HepG2 (cell line): ENCODE data around the gene CCL27. TPM values are rescaled to one million over a fixed set of nuclear protein-coding genes. Genes with fewer than 3 reads are reported as not detected.

Source experiments
- ATAC-seq: fragments of 200-7000 bp; cut with Tn5 transposase; 3 replicates; pipeline ENCODE4 v1.9.1; 2020; ENCODE audit warnings: mild to moderate bottlenecking, moderate library complexity
- BruUV-seq: library from RNA; stranded (reverse); fragments of 400-500 nt; replicated peaks from 2 replicates; lab custom pipeline; 2021; lab: Mats Ljungman, UMichigan
- CTCF ChIA-PET: fragments of 300-600 bp; formaldehyde crosslinking; extraction: SDS; loops from one replicate; lab custom pipeline; 2021; ENCODE audit warnings: low total read pairs, inconsistent platforms, low intra/inter-chr PET ratio; lab: Yijun Ruan, JAX
- POLR2A ChIA-PET: fragments of 350-600 bp; sonication (Branson Sonifier 250); formaldehyde crosslinking; loops from one replicate; lab custom pipeline; 2020; ENCODE audit warnings: antibody characterized with exemption, inconsistent platforms; lab: Yijun Ruan, JAX
- DNase-seq: peaks from one replicate; pipeline ENCODE4 v3.0.0-alpha.2; 2015; ENCODE audit warnings: low spot score
- FAIRE-seq: peaks from 3 replicates; lab custom pipeline; 2011; peaks lifted over from hg19 to GRCh38; lab: Jason Lieb, UNC
- H2AFZ ChIP-seq: one replicate; pipeline ENCODE4 v1.6.1; 2011; ENCODE audit warnings: low read length, inconsistent platforms
- H3K27ac ChIP-seq: fragments of 300-600 bp; 3 replicates; pipeline ENCODE4 v1.8.0; 2011; ENCODE audit warnings: mixed run types, mild to moderate bottlenecking, mixed read lengths, low read length, inconsistent platforms; ENCODE audit not compliant: insufficient read depth; ENCODE audit errors: extremely low read length
- H3K27me3 ChIP-seq, 2 experiments: fragments of 200-600 bp in 1 of 2; 2 replicates in 1 of 2; 3 replicates in 1 of 2; pipeline versions ENCODE4 v1.6.0 to v1.8.0; 2011; ENCODE audit warnings: low read length in 2 of 2, mild to moderate bottlenecking in 2 of 2, moderate library complexity in 2 of 2, inconsistent platforms in 1 of 2; ENCODE audit not compliant: insufficient read depth in 2 of 2, control insufficient read depth in 1 of 2
- H3K36me3 ChIP-seq, 2 experiments: fragments of 200-600 bp in 1 of 2; replicated peaks in 1 of 2; 2 replicates in 1 of 2; 3 replicates in 1 of 2; pipeline versions ENCODE4 v1.5.1 to v1.8.0; 2011; ENCODE audit warnings: low read length in 2 of 2, inconsistent platforms in 1 of 2; ENCODE audit not compliant: insufficient read depth in 2 of 2, control insufficient read depth in 1 of 2
- H3K4me1 ChIP-seq: 2 replicates; pipeline ENCODE4 v1.5.1; 2012; ENCODE audit warnings: low read length, inconsistent platforms; ENCODE audit not compliant: insufficient read depth
- H3K4me2 ChIP-seq: 2 replicates; pipeline ENCODE4 v1.6.0; 2011; ENCODE audit warnings: low read depth, low read length, inconsistent platforms
- H3K4me3 ChIP-seq, 3 experiments: fragments of 200-600 bp in 1 of 3; sonication (generic), shearing (Covaris generic) in 1 of 3; replicated peaks in 1 of 3; 2 replicates each; pipeline ENCODE4 v1.5.1; 2011 to 2016; ENCODE audit warnings: low read length in 3 of 3, inconsistent platforms in 2 of 3, low read depth in 2 of 3, mild to moderate bottlenecking in 2 of 3, control low read depth in 1 of 3, mixed read lengths in 1 of 3; ENCODE audit not compliant: insufficient read depth in 1 of 3
- H3K79me2 ChIP-seq: one replicate; pipeline ENCODE4 v1.6.1; 2011; ENCODE audit warnings: low read length, inconsistent platforms; ENCODE audit not compliant: insufficient read depth
- H3K9ac ChIP-seq: 2 replicates; pipeline ENCODE4 v1.6.0; 2011; ENCODE audit warnings: mild to moderate bottlenecking, low read depth, low read length, inconsistent platforms; ENCODE audit not compliant: insufficient read depth
- H3K9me3 ChIP-seq: 2 replicates; pipeline ENCODE4 v1.5.1; 2012; ENCODE audit warnings: mild to moderate bottlenecking, low read length
- H4K20me1 ChIP-seq: 2 replicates; pipeline ENCODE4 v1.6.0; 2011; ENCODE audit warnings: inconsistent platforms, mild to moderate bottlenecking, low read length, moderate library complexity; ENCODE audit not compliant: insufficient read depth
- BORCS8-MEF2B ChIP-seq: sonication (generic); formaldehyde crosslinking; IDR thresholded peaks from 2 replicates; pipeline ENCODE4 v1.8.0; 2022; ENCODE audit warnings: mild to moderate bottlenecking, missing genetic modification reagents
- CENPX ChIP-seq: sonication (generic); formaldehyde crosslinking; IDR thresholded peaks from 2 replicates; pipeline ENCODE4 v1.9.0; 2021; ENCODE audit warnings: mild to moderate bottlenecking, missing genetic modification reagents, moderate library complexity
- FOXA3 ChIP-seq: IDR thresholded peaks from 2 replicates; pipeline ENCODE4 v1.6.1; 2016; ENCODE audit warnings: missing genetic modification reagents, missing compliant biosample characterization
- HDAC1 ChIP-seq: sonication (generic); formaldehyde crosslinking; IDR thresholded peaks from 2 replicates; pipeline ENCODE4 v1.5.1; 2020; ENCODE audit warnings: mild to moderate bottlenecking, missing genetic modification reagents
- KLF6 ChIP-seq: IDR thresholded peaks from 2 replicates; pipeline ENCODE4 v1.8.0; 2016; ENCODE audit warnings: missing biosample characterization, missing genetic modification reagents
- MATR3 ChIP-seq: sonication (generic); formaldehyde crosslinking; IDR thresholded peaks from 2 replicates; pipeline ENCODE4 v1.4.0; 2020; ENCODE audit warnings: missing genetic modification reagents
- MAZ ChIP-seq, 2 experiments: sonication (generic) in 1 of 2; formaldehyde crosslinking in 1 of 2; IDR thresholded peaks; 2 replicates each; pipeline versions ENCODE4 v1.5.0 to v1.6.1; 2012 to 2020; ENCODE audit warnings: low read depth in 2 of 2, mild to moderate bottlenecking in 2 of 2, borderline replicate concordance in 1 of 2, improper control_type of control experiment in 1 of 2, low read length in 1 of 2, missing genetic modification reagents in 1 of 2, moderate library complexity in 1 of 2
- MBD4 ChIP-seq: IDR thresholded peaks from 2 replicates; pipeline ENCODE4 v1.6.1; 2012; ENCODE audit warnings: low read length, inconsistent platforms, borderline replicate concordance
- REXO4 ChIP-seq: sonication (generic); formaldehyde crosslinking; IDR thresholded peaks from 2 replicates; pipeline ENCODE4 v1.8.0; 2022; ENCODE audit warnings: missing genetic modification reagents, mild to moderate bottlenecking, borderline replicate concordance
- ZMYM4 ChIP-seq: sonication (generic); formaldehyde crosslinking; IDR thresholded peaks from 2 replicates; pipeline ENCODE4 v1.8.1; 2023; ENCODE audit warnings: mild to moderate bottlenecking, missing genetic modification reagents
- ZNF205 ChIP-seq: IDR thresholded peaks from 2 replicates; pipeline ENCODE4 v1.6.1; 2018; ENCODE audit warnings: missing biosample characterization, missing genetic modification reagents
- ZNF563 ChIP-seq: sonication (generic); formaldehyde crosslinking; IDR thresholded peaks from 2 replicates; pipeline ENCODE4 v1.8.0; 2022; ENCODE audit warnings: mild to moderate bottlenecking, moderate library complexity, missing genetic modification reagents
- ZNF629 ChIP-seq: sonication (generic); formaldehyde crosslinking; conservative IDR thresholded peaks from 2 replicates; pipeline ENCODE4 v1.5.0; 2020; ENCODE audit warnings: missing genetic modification reagents
- ZNF678 ChIP-seq: sonication (generic); formaldehyde crosslinking; IDR thresholded peaks from 2 replicates; pipeline ENCODE4 v1.4.0; 2020; ENCODE audit warnings: mild to moderate bottlenecking, missing genetic modification reagents
- WGBS: methylation state at CpG from one replicate; pipeline ENCODE4 v1.1.6; 2017; ENCODE audit warnings: low lambda C conversion rate; 5-methylcytosine and 5-hydroxymethylcytosine counted together
- in situ Hi-C: cut with HindIII; loops from 2 replicates; pipeline ENCODE4 v1.10.0; 2017; ENCODE audit warnings: low pct_unique_long_range_greater_than_20kb; ENCODE audit not compliant: extremely low pct_ligation_motif_present
- intact Hi-C: fragments of 100-400 bp; cut with micrococcal nuclease; formaldehyde crosslinking; loops from one replicate; pipeline ENCODE4 v1.10.0; 2022; ENCODE audit not compliant: unreplicated experiment
- polyA plus RNA-seq, 8 experiments: library from polyadenylated mRNA; depleted of rRNA in 3 of 8; stranded (reverse) in 7 of 8; unstranded in 1 of 8; fragments of >200 nt; fragmentation: Illumina TruSeq in 4 of 8; extraction: Trizol in 4 of 8; gene quantifications; 2 replicates each; pipeline versions ENCODE4 v1.2.1 to v1.2.3, GENCODE V29; 2011 to 2016; ENCODE audit warnings: low read depth in 4 of 8, missing spikeins in 1 of 8, mixed read lengths in 1 of 8; ENCODE audit not compliant: insufficient read depth in 1 of 8
- total RNA-seq, 5 experiments: library from RNA; depleted of rRNA; stranded (reverse); fragments of >200 nt; fragmentation: Illumina TruSeq; extraction: Trizol; gene quantifications; 2 replicates each; pipeline ENCODE4 v1.2.3, GENCODE V29; 2016; ENCODE audit warnings: low read depth in 1 of 5
- TF ChIP-seq, protein P1 (sequence below): sonication (generic); formaldehyde crosslinking; IDR thresholded peaks from 2 replicates; pipeline ENCODE4 v1.8.0; 2022; ENCODE audit warnings: missing genetic modification reagents, mild to moderate bottlenecking, borderline replicate concordance
- TF ChIP-seq, protein P2 (sequence below): sonication (generic); formaldehyde crosslinking; IDR thresholded peaks from 2 replicates; pipeline ENCODE4 v1.5.1; 2020; ENCODE audit warnings: missing genetic modification reagents, mild to moderate bottlenecking, borderline replicate concordance
- TF ChIP-seq, protein P3 (sequence below): sonication (generic); formaldehyde crosslinking; IDR thresholded peaks from 2 replicates; pipeline ENCODE4 v1.4.0; 2020; ENCODE audit warnings: mild to moderate bottlenecking, low read depth, missing genetic modification reagents
- TF ChIP-seq, protein P4 (sequence below): IDR thresholded peaks from 2 replicates; pipeline ENCODE4 v1.6.1; 2016; ENCODE audit warnings: missing genetic modification reagents, missing compliant biosample characterization

CCL27 gene
- total and polyA plus RNA-seq, 2 of the 13 experiments (the other 11 are each of a cell fraction or from before 2014, with no cell fraction given) = not detected

DNA sequence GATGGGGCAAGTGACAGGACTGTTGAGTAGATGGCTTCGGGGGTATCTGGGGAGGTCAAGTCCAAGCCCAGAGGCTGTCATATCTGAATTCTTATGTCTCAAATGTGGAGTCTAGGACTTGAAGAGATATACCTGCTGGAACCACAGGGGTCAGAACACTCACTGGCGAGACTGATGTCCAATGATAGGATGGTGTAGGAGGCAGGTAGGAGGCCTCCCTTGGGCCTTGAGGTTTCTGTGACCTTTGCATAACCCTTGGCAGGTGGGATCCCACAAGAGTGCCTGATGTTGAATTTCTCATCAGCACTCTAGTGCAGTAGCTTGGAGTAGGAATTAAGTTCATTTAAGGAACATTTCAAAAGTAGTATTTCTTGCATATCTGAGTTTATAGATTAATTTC, 44.7 kb upstream of the CCL27 start:
- Histone ChIP-seq H3K4me1 (0 out of 2 replicates have a peak, but pooled peaks cover 5% of the 10 kb centered on the region), H3K79me2 (no peaks in the 10 kb centered on the region), H2AFZ (no peak overlapping the region), H3K9ac (no peak overlapping the region), H3K36me3 (no peaks in the 10 kb centered on the region), H3K9me3 (no peaks in the 10 kb centered on the region), H3K27ac (no peak overlapping the region), H3K27me3 (peaks cover 0 to 1% of the 10 kb centered on the region in 2 experiments; a peak in 1 of 5 replicates), H4K20me1 (no peaks in the 10 kb centered on the region), H3K4me2 (no peak overlapping the region), H3K4me3 (no peak overlapping the region)
- TF ChIP-seq BORCS8-MEF2B = no peak
- no peak for TF ChIP-seq FOXA3 (CRISPR knock-in tag)
- TF ChIP-seq ZNF563 (CRISPR knock-in tag) = no peak
- TF ChIP-seq, protein P1, sequence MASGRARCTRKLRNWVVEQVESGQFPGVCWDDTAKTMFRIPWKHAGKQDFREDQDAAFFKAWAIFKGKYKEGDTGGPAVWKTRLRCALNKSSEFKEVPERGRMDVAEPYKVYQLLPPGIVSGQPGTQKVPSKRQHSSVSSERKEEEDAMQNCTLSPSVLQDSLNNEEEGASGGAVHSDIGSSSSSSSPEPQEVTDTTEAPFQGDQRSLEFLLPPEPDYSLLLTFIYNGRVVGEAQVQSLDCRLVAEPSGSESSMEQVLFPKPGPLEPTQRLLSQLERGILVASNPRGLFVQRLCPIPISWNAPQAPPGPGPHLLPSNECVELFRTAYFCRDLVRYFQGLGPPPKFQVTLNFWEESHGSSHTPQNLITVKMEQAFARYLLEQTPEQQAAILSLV (CRISPR knock-in tag) = no peak
- no peak for TF ChIP-seq ZMYM4 (CRISPR knock-in tag)
- no peak for TF ChIP-seq HDAC1
- no peak for TF ChIP-seq ZNF678
- TF ChIP-seq ZNF205 (CRISPR knock-in tag) = no peak
- TF ChIP-seq MAZ (IDR thresholded peaks at IDR 0.05; ENCODE audit: borderline replicate concordance, low read depth, low read length) = no peak
- TF ChIP-seq MAZ (CRISPR knock-in tag; IDR thresholded peaks at IDR 0.05; ENCODE audit: low read depth) = no peak
- TF ChIP-seq MBD4 = no peak
- TF ChIP-seq, protein P2, sequence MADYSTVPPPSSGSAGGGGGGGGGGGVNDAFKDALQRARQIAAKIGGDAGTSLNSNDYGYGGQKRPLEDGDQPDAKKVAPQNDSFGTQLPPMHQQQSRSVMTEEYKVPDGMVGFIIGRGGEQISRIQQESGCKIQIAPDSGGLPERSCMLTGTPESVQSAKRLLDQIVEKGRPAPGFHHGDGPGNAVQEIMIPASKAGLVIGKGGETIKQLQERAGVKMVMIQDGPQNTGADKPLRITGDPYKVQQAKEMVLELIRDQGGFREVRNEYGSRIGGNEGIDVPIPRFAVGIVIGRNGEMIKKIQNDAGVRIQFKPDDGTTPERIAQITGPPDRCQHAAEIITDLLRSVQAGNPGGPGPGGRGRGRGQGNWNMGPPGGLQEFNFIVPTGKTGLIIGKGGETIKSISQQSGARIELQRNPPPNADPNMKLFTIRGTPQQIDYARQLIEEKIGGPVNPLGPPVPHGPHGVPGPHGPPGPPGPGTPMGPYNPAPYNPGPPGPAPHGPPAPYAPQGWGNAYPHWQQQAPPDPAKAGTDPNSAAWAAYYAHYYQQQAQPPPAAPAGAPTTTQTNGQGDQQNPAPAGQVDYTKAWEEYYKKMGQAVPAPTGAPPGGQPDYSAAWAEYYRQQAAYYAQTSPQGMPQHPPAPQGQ = no peak
- TF ChIP-seq, protein P3, sequence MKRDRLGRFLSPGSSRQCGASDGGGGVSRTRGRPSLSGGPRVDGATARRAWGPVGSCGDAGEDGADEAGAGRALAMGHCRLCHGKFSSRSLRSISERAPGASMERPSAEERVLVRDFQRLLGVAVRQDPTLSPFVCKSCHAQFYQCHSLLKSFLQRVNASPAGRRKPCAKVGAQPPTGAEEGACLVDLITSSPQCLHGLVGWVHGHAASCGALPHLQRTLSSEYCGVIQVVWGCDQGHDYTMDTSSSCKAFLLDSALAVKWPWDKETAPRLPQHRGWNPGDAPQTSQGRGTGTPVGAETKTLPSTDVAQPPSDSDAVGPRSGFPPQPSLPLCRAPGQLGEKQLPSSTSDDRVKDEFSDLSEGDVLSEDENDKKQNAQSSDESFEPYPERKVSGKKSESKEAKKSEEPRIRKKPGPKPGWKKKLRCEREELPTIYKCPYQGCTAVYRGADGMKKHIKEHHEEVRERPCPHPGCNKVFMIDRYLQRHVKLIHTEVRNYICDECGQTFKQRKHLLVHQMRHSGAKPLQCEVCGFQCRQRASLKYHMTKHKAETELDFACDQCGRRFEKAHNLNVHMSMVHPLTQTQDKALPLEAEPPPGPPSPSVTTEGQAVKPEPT (CRISPR knock-in tag) = no peak
- no peak for TF ChIP-seq CENPX (CRISPR knock-in tag)
- TF ChIP-seq ZNF629 (CRISPR knock-in tag) = no peak
- TF ChIP-seq MATR3 (CRISPR knock-in tag) = no peak
- TF ChIP-seq KLF6 (CRISPR knock-in tag) = no peak
- TF ChIP-seq, protein P4, sequence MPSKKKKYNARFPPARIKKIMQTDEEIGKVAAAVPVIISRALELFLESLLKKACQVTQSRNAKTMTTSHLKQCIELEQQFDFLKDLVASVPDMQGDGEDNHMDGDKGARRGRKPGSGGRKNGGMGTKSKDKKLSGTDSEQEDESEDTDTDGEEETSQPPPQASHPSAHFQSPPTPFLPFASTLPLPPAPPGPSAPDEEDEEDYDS (CRISPR knock-in tag) = no peak
- no peak for TF ChIP-seq REXO4 (CRISPR knock-in tag)
- in situ Hi-C loops (no loop called here), intact Hi-C loops (no loop called here)
- ChIA-PET CTCF (no interaction called here), POLR2A (no interaction called here)
- no peak for ATAC-seq
- no peak for DNase-seq
- 25% methylated on average over 2 of the region's 2 CpGs for WGBS
- FAIRE-seq = no peak
- no TSS peak for BruUV-seq
